Right ventricle myocardium superior (tissue), 1 donor: ENCODE data around the gene CKM. TPM values are rescaled to one million over a fixed set of nuclear protein-coding genes. Genes with fewer than 3 reads are reported as not detected.

Source experiments
- ATAC-seq: fragments of 200-7000 bp; cut with Tn5 transposase; one replicate; pipeline ENCODE4 v1.9.1; 2020; ENCODE audit warnings: mild to moderate bottlenecking; ENCODE audit not compliant: poor library complexity
- DNase-seq: peaks from one replicate; pipeline ENCODE4 v3.0.0-alpha.2; 2020
- intact Hi-C: fragments of 100-400 bp; cut with DNase I; formaldehyde crosslinking; loops from one replicate; pipeline ENCODE4 v1.11.2; 2022
- long read RNA-seq: library from polyadenylated mRNA; unstranded; transcript quantifications from one replicate; pipeline ENCODE4 v2.0.0, GENCODE V29; 2021
- total RNA-seq: library from RNA; stranded (reverse); fragmentation: NEBNext Ultra II Directional; extraction: Animal tissue kit (Norgen Biotek cat#: 25700); gene quantifications from one replicate; pipeline ENCODE4 v1.2.1, GENCODE V29; 2021
- donor health status: DM: no; HTN: yes; CAD: no; lungs with severe emphysema.

The CKM gene
- total RNA-seq = 6,434 TPM
- long read RNA-seq, transcript CKM-201 (8 exons, 1,657 nt) = major isoform, 29,648 of 32,681 reads
- long read RNA-seq, partial matches to known transcripts = 2,629 of 32,681 reads
- long read RNA-seq, other reads (novel, unspliced or antisense) = 404 of 32,681 reads

GRCh38 chr19:45322744-45323281 is at the start of gene CKM:
Gene CKM, minus strand, starts transcription at chr19:45322875. Its CDS starts 3,162 bp downstream, at chr19:45319713.
- ATAC-seq (peak; percentile 80), DNase-seq (peak; percentile 87)
- intact Hi-C loops = no loop called here

GRCh38 chr19:45370410-45371204 is 47.9 kb upstream of the CKM start, which contains the start of gene ERCC2:
Gene ERCC2, minus strand, starts transcription at chr19:45370573. Its CDS starts 33 bp downstream, at chr19:45370540.
- intact Hi-C loops = no loop called here
- DNase-seq (peak; percentile 99), ATAC-seq (peak; percentile 98)

- intact Hi-C loops = no loop called here
- ATAC-seq (no peak), DNase-seq (no peak)
These were observed 46.2 kb upstream of the CKM start for GRCh38 chr19:45368737-45369340.

- no peak for DNase-seq
- intact Hi-C loops = no loop called here
These were observed 45.5 kb upstream of the CKM start for GRCh38 chr19:45368127-45368526.

GRCh38 chr19:45364696-45365095 is 42.0 kb upstream of the CKM start:
- ATAC-seq (no peak), DNase-seq (no peak)
- intact Hi-C loops = no loop called here

More at GRCh38 chr19:45368127-45368526, 45.5 kb upstream of the CKM start:
- ATAC-seq = no peak

- ATAC-seq (no peak), DNase-seq (no peak)
- intact Hi-C loops = no loop called here
These were observed 41.3 kb upstream of the CKM start for GRCh38 chr19:45363861-45364459.

GRCh38 chr19:45362291-45362690 is 39.6 kb upstream of the CKM start:
- no peak for DNase-seq

GRCh38 chr19:45361608-45362007 is 38.9 kb upstream of the CKM start:
- intact Hi-C loops = no loop called here
- ATAC-seq (no peak), DNase-seq (no peak)

More at GRCh38 chr19:45362291-45362690, 39.6 kb upstream of the CKM start:
- intact Hi-C loops = no loop called here
- no peak for ATAC-seq

GRCh38 chr19:45358213-45358792 is 35.6 kb upstream of the CKM start:
- no peak for ATAC-seq
- intact Hi-C loops = no loop called here
- DNase-seq = no peak

- no peak for ATAC-seq
- no peak for DNase-seq
- intact Hi-C loops = no loop called here
These were observed 34.7 kb upstream of the CKM start for GRCh38 chr19:45357445-45357783.

- ATAC-seq (no peak), DNase-seq (no peak)
- intact Hi-C loops = no loop called here
These were observed 34.2 kb upstream of the CKM start for GRCh38 chr19:45356760-45357444.

GRCh38 chr19:45355910-45356309 is 33.2 kb upstream of the CKM start:
- DNase-seq = no peak
- ATAC-seq = no peak
- intact Hi-C loops = no loop called here

GRCh38 chr19:45355402-45355801 is 32.7 kb upstream of the CKM start:
- DNase-seq (no peak), ATAC-seq (no peak)
- intact Hi-C loops = no loop called here

GRCh38 chr19:45354241-45354842 is 31.7 kb upstream of the CKM start:
- DNase-seq = no peak
- ATAC-seq = no peak
- intact Hi-C loops = no loop called here

- no peak for ATAC-seq
- DNase-seq = no peak
- intact Hi-C loops = no loop called here
These were observed 30.5 kb upstream of the CKM start for GRCh38 chr19:45352914-45353796.

- intact Hi-C loops = no loop called here
- ATAC-seq = no peak
- no peak for DNase-seq
These were observed 29.8 kb upstream of the CKM start for GRCh38 chr19:45352471-45352870.

- intact Hi-C loops = no loop called here
- no peak for ATAC-seq
These were observed 29.4 kb upstream of the CKM start for GRCh38 chr19:45352062-45352461.

More at GRCh38 chr19:45352062-45352461, 29.4 kb upstream of the CKM start:
- DNase-seq = no peak
